Transverse colon (tissue), 4 donors: ENCODE measurements around the gene OTOG.

ENCODE experiments used
- EP300 ChIP-seq: sonication (generic); formaldehyde crosslinking; IDR thresholded peaks from one replicate; pipeline ENCODE4 v1.6.1; 2017; ENCODE audit warnings: antibody characterized with exemption, low read depth
- POLR2A ChIP-seq: fragments of 450-650 bp; IDR thresholded peaks from one replicate; pipeline ENCODE4 v1.6.1; 2016; ENCODE audit warnings: antibody characterized with exemption, mild to moderate bottlenecking, moderate library complexity
- POLR2AphosphoS5 ChIP-seq, 3 donors: sonication (generic); formaldehyde crosslinking; IDR thresholded peaks; one replicate each; pipeline ENCODE4 v1.6.1; 2016; ENCODE audit warnings: antibody characterized with exemption in 3 of 3
- TF ChIP-seq, protein P1 (sequence below), 5 experiments: fragments of 200-600 bp in 3 of 5; fragments of 450-650 bp in 2 of 5; sonication (generic) in 3 of 5; IDR thresholded peaks; 1 replicate in 2 of 5; 2 replicates in 3 of 5; pipeline ENCODE4 v1.5.1; 2016 to 2017; ENCODE audit warnings: antibody characterized with exemption in 5 of 5, inconsistent platforms in 3 of 5, mild to moderate bottlenecking in 2 of 5, moderate library complexity in 1 of 5

DNA sequence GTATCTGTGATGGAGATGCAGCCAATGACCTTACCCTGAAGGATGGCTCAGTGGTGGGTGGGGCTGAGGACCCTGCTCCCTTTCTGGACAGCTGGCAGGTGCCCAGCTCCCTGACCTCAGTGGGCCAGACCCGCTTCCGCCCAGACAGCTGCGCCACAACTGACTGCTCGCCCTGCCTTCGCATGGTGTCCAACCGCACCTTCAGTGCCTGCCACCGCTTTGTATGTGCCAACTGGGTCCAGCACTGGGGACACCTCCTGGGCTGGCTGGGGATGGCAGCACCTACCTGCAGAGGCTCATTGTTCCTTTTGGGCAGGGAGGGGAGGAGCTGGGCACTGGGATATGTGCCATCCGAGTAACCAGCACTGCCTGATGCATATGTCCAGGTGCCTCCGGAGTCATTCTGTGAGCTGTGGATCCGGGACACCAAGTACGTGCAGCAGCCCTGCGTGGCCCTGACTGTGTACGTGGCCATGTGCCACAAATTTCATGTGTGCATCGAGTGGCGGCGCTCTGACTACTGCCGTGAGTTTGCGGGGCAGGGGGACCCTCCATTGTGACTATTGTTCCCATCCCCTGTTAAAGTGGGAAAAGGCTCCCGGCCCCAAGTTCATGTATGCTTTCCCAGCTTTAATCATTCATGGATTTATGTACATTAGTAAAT, 84.8 kb downstream of the OTOG start:
- no peak for TF ChIP-seq POLR2AphosphoS5 (IDR thresholded peaks at IDR 0.05)
- TF ChIP-seq, protein P1, sequence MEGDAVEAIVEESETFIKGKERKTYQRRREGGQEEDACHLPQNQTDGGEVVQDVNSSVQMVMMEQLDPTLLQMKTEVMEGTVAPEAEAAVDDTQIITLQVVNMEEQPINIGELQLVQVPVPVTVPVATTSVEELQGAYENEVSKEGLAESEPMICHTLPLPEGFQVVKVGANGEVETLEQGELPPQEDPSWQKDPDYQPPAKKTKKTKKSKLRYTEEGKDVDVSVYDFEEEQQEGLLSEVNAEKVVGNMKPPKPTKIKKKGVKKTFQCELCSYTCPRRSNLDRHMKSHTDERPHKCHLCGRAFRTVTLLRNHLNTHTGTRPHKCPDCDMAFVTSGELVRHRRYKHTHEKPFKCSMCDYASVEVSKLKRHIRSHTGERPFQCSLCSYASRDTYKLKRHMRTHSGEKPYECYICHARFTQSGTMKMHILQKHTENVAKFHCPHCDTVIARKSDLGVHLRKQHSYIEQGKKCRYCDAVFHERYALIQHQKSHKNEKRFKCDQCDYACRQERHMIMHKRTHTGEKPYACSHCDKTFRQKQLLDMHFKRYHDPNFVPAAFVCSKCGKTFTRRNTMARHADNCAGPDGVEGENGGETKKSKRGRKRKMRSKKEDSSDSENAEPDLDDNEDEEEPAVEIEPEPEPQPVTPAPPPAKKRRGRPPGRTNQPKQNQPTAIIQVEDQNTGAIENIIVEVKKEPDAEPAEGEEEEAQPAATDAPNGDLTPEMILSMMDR (IDR thresholded peaks at IDR 0.05), result no peak
- no peak for TF ChIP-seq POLR2A
- no peak for TF ChIP-seq EP300
